NCI-H1930 (cell line): ENCODE measurements around the gene FEZF1.

Experiments
- DNase-seq, 2 experiments: peaks; one replicate each; lab custom pipeline; 2025; lab: John Stamatoyannopoulos, UW

The FEZF1 gene

GRCh38 chr7:122304319-122304975, at the start of gene FEZF1:
Gene FEZF1, minus strand, starts transcription at chr7:122304750. Its CDS starts 313 bp downstream, at chr7:122304437.
- no peak for DNase-seq

DNA sequence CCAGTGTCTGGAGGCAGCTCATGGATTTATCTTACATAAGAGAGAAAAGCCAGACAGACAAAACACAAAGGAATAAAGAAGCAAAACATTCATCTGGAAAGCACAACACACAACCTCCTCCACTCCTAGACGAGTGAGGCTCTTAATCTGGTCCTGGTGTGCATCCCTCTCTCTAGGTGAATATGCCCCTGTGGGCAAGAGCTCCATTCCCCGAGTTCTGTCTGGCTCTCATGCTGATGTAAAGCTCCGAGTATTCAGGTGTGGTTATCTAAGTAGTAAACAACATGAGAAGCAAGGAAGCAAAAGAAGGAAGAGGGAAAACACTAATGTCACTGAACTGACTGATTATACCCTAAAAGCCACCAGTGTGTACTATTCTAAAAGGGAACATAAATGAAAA, 47.9 kb upstream of the FEZF1 start:
- DNase-seq, result no peak

DNA sequence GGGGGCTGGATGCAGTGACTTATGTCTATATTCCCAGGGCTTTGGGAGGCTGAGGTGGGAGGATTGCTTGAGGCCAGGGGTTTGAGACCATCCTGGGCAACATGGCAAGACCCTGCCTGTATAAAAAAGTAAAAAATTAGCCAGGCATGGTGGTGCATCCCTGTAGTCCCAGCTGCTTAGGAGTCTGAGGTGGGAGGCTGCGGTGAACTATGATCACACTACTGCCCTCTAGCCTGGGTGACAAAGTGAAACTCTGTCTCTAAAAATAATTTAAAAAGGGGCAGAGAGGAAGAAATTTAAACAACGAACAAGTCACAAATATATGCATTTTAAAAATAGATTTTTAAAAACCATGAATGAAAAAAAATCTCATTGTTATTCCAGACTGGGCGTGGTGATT, 46.2 kb upstream of the FEZF1 start:
- DNase-seq, result no peak

DNA sequence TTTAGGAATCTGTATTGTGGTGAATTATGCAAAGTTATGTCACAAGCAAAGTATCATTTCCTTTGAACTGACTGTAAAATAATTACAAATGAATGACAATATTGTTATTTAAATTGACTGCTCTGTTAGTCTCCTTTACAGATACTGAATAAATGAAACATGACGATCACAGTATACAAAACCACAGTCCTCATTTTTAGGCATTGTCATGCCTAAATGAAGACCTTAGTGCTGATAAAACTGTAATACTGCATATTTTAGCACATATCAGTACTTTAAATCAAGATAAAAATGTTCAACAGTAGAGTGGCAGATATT, 39.7 kb upstream of the FEZF1 start:
- DNase-seq, result no peak

DNA sequence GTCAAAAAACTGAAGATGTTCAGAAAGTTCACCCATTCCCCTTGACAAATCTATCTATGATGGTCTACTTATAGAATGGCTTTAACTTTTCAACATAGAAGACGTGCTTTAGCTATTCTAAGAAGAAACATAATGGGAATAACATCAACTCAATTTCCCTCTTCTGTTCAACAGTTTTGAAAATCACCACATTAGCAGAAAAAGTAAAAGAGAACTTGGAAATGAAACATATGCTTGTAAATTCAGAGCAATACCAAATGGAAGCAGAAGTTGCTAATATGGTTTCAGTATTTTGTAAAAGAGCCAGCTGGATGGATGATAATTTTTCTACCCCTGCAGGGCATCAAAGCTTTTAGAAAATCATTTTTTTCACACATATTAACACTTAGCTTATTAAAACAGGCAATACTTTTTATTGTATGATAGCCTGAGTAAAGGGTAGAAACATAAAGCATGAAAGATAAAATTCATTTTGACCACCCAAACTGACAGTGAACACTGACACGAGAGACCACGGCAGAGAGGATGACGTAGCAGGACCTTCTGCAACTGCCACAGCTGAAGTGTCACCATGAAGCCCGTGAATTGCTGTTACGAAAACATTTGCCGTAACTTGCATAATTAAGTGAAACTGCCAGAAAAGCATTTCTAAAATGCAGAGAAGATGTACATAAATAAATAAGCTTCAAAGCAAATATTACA, 39.2 kb upstream of the FEZF1 start:
- no peak for DNase-seq

DNA sequence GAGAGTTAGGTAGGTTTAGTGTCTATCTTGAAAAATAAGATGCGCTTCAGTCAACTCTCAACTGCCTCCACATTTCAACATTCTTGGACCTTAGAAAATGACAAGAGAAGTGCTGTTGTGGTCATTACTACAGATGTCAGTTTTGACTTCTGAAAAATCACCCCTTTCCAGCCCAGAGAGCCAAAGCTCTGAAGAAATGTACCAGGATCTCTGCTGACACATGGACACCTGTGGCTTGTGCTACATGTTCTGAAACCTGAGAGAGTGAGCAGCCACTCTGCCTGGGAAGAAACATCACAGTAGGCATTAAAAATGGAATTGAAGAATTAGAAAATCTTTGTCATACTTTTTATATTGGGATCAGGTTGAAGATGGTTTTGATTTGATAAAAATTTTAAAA, 35.9 kb upstream of the FEZF1 start:
- DNase-seq, result no peak

DNA sequence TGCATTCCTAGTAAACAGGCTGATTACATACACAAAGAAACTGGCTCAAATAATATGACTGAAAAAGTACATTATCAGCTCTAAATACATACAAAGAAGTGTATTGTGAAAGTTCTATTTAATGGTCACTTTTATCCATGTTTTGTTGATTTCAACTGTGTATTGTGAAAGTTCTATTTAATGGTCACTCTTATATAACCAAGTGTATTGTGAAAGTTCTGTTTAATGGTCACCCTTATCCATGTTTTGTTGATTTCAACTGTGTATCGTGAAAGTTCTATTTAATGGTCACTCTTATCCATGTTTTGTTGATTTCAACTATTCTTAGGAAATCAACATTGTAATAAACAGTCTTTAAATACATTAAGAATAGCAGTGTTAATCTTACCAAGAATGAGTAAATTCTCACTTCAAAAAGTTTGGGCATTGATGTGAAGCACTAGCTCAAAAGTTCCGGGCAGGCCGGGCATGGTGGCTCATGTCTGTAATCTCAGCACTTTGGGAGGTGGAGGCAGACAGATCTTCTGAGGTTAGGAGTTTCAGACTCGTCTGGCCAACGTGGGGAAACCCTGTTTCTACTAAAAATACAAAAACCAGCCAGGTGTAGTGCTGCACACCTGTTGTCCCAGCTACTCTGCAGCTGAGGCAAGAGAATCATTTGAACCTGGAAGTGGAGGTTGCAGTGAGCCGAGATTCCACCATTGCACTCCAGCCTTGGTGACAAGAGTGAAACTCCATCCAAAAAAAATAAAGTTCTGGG, 34.8 kb upstream of the FEZF1 start:
- DNase-seq, result no peak

DNA sequence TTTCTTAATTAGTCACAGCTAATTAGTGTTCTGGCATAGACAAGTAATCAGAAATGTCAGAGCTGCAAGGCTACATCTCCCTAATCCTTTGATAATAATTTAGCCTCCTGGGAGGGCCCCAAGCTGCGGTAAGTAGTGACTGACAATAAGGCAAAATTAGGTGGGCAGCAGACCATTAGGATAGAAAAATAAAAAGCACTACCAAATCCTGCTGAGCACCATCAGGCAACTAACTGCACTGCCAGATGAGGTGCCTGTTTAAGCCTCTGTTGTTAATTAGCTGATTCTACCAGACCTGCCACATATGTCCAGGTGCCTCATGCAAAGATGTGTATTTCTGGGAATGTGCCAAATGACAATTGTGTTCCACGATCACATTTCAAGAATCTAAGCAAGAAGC, 32.5 kb upstream of the FEZF1 start:
- peak in 1 of 2 experiments; percentile 23 for DNase-seq

- no peak for DNase-seq
These were observed 24.7 kb upstream of the FEZF1 start for GRCh38 chr7:122329145-122329802.

GRCh38 chr7:122327969-122328368, 23.4 kb upstream of the FEZF1 start:
- DNase-seq, result no peak

DNA sequence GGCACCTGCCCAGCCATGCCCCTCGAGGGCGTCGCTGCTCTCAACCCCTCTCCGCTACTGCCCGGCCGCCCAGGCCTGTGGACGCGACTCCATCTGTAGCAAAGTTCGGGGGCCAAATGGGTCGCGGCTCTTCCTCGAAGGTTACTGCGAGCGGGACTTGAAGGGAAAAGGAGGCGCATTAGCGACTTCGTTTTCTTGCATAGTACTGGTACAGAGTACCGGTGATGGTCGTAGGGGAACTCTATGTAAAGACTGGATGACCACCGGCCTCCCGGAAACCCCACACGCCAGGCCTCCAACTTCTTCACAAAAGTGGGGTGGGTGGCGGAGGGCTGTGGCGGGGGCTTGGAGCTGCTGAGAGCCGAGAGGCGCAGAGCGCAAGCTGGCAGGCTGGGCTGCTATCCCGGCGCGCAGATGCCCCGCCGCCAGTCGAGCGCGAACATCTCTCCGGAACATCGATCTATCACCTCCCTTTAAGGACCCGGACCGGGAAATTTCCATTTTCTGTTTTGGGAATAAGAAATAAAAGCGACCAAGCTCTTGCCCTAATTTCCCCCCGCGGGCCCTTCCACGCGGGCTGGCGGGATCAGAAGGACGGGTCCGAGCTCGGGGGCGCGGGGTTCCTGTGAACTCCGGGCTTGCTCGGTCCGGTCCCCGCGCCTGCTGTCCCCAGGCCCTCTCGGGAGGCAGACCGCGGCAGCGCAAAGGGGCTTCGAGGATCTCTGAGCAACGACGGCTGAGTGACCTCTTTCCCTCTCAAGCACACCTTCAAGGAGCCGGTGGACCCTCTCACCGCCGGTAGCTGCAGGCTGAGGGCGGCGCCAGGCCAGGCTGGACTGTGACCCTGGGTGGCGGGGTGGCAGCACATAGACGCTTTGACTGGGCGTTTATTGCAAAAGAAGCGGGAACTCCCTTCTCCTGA, 12.2 kb upstream of the FEZF1 start:
- DNase-seq, result no peak

GRCh38 chr7:122315507-122316466, 11.2 kb upstream of the FEZF1 start:
- DNase-seq, result no peak

DNA sequence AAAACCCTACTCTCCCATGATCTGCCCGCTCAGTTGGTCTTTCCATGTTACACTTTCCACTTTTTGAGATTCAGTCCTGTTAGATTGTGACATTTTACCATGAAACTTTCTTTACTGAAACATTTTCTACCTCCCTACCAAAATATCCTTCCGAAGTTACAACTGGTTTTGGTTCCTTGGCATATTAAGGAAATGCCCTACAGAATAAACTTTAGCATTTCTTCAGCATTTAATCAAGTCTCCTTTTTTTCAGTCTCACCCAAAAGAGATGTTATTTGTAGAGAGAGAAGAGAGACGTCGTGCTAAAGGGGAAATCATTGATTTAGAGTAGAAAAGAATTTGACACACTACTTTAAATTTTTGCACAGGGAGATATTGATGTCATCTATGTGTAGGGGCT, 9.7 kb upstream of the FEZF1 start:
- DNase-seq, result no peak

- no peak for DNase-seq
These were observed 8.2 kb upstream of the FEZF1 start for GRCh38 chr7:122312789-122313188.

DNA sequence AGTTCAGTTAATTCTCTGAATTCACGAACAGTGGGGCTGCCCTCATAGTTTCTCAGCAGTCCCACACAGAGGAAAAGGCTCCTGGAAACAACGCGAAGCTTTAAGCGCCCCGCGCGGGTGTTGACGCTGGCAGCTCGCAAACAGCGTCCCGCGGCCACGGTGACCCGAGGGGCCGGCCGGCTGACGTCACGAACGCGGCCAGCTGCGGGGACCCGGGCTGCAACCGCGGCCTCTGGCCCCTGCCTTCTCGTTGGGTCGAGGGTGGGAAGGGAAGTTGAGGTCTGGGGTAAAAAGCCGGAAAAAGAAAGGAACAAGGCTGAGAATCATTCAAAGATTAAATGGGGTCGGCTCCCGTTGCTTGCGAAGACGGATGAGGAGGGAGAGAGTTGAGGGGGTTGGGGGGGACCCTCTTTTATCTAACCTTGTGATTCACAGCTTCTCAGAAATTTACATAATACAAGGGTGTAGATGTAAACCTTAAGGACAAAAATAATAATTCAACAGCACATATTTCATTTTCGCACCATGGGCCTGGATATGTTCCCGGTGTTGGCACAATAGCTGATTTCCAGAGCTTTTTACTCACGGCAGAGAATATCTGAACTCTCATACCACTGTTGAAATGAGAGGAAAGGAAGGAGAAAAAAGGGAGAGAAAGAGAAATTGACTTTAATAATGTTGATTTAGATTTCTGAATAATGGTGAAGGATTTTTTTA, 7.3 kb upstream of the FEZF1 start:
- no peak for DNase-seq

DNA sequence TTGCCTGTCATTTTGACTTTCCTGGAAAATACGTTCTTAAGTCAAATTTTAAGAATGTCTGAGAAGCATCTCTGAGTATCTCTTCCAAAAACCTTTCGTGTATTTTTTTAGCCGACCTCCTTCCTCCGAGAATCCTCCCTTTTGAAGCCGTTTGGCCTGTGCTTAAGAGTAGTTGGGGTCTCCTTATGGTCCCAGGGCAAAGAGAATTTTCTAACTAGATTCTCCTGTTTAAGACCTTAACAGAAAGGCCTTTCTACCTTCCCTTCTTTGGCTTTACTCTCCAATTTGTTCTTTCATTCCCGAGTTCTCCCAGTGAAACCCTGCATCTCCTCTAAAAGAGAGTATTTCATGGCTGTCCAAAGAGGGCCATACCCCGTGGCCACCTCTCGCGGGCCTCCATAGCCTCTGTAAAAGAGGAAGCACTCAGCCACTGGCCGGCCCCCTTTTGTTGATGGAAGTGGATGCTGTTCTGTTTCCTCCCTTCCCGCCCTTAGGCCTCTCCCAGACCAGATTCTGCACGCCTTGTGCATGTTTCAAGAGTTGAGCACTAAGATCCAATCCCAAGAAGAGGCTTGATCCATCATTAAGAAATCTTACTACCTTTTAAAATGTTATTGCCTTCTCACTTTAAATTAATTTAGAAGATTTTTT, 6.6 kb upstream of the FEZF1 start:
- DNase-seq, result no peak

DNA sequence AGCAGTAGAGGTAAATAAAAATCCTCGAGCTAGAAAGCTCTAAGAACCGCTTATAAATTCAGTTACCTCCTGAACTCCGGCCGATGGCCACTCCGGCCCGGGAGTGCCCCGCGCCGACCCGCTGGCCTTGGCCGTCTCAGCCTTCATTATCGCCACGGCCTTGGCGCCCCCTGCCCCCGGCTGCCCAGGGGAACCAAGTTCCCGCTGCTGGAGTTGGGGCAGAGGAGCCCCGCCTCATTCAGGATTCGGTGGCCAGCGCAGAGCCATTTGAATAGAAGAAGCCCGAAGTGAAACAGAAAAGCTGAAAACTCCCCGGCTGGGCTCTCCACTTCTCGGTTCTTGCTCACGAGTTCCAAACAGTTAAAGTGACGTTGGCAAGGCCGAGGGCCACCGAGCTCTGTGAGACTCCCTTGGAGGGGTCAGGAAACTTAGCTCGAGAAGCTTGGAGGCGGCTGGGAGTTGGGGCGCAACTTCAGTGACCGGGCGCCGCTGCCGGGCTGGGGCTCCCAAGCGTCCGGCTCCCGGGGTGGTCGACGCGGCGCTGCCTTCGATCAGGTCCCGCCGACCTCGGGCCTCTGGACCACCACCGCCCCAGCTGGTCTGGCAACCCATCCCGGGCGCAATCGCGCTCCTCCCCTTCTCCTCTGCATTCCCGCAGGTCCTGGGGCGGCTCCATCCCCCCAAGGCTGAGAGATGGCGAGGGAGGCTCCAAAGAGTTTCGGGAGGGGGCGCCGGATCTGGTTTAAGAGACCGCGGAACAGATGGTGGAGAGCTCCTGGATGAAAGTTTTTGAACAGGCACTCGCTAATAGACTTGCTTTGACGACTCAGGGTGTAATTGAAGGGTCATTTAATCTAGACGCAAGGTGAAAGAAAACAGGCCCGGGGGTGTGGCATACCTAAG, 5.8 kb upstream of the FEZF1 start:
- DNase-seq, result no peak

- no peak for DNase-seq
These were observed 4.9 kb upstream of the FEZF1 start for GRCh38 chr7:122309421-122309820.
